GM23338 (cell line): ENCODE data around the gene FIGN. TPM values are rescaled to one million over a fixed set of nuclear protein-coding genes. Genes with fewer than 3 reads are reported as not detected.

Experiments
- ATAC-seq: fragments of 200-7000 bp; cut with Tn5 transposase; 3 replicates; pipeline ENCODE4 v1.9.1; 2020
- DNase-seq: peaks from one replicate; pipeline ENCODE4 v3.0.0-alpha.2; 2015; ENCODE audit warnings: low spot score
- H2AFZ ChIP-seq: fragments of 200-600 bp; sonication (generic); 2 replicates; pipeline ENCODE4 v1.8.0; 2016; ENCODE audit warnings: antibody characterized with exemption, mild to moderate bottlenecking, moderate library complexity
- H3F3A ChIP-seq: fragments of 200-600 bp; sonication (generic); replicated peaks from 2 replicates; pipeline ENCODE4 v1.8.0; 2017; ENCODE audit warnings: antibody characterized with exemption, mixed run types, low read depth
- H3K27ac ChIP-seq: fragments of 200-600 bp; sonication (generic); 2 replicates; pipeline ENCODE4 v1.6.1; 2016; ENCODE audit warnings: low read depth
- H3K27me3 ChIP-seq: fragments of 200-600 bp; sonication (generic); 2 replicates; pipeline ENCODE4 v1.8.0; 2016; ENCODE audit warnings: mild to moderate bottlenecking, mixed run types, moderate library complexity; ENCODE audit not compliant: insufficient read depth
- H3K36me3 ChIP-seq: fragments of 200-600 bp; sonication (generic); 2 replicates; pipeline ENCODE4 v1.8.0; 2016; ENCODE audit warnings: mild to moderate bottlenecking; ENCODE audit not compliant: insufficient read depth
- H3K4me1 ChIP-seq: fragments of 200-600 bp; sonication (generic); 2 replicates; pipeline ENCODE4 v1.8.0; 2016; ENCODE audit warnings: mild to moderate bottlenecking, moderate library complexity; ENCODE audit not compliant: insufficient read depth
- H3K4me2 ChIP-seq: fragments of 200-600 bp; sonication (generic); 2 replicates; pipeline ENCODE4 v1.7.1; 2017; ENCODE audit warnings: mixed run types
- H3K4me3 ChIP-seq: fragments of 200-600 bp; sonication (generic); 2 replicates; pipeline ENCODE4 v1.6.1; 2016; ENCODE audit warnings: mixed run types
- H3K79me2 ChIP-seq: fragments of 200-600 bp; sonication (generic); replicated peaks from 2 replicates; pipeline ENCODE4 v1.8.0; 2017; ENCODE audit warnings: mild to moderate bottlenecking; ENCODE audit not compliant: insufficient read depth
- H3K9me2 ChIP-seq: fragments of 200-600 bp; sonication (generic); 2 replicates; pipeline ENCODE4 v1.8.0; 2017; ENCODE audit not compliant: insufficient read depth
- H4K20me1 ChIP-seq: fragments of 200-600 bp; sonication (generic); replicated peaks from 2 replicates; pipeline ENCODE4 v1.8.0; 2017; ENCODE audit warnings: mild to moderate bottlenecking; ENCODE audit not compliant: insufficient read depth
- H3K27ac Mint-ChIP-seq: 2 replicates; pipeline ENCODE4 v1.8.0; 2020; ENCODE audit warnings: inconsistent platforms, mild to moderate bottlenecking, moderate library complexity, mixed read lengths
- H3K27me3 Mint-ChIP-seq: 3 replicates; pipeline ENCODE4 v1.8.0; 2022; ENCODE audit warnings: low read depth, mild to moderate bottlenecking, moderate library complexity, mixed read lengths, inconsistent platforms; ENCODE audit not compliant: insufficient read depth, poor library complexity
- H3K36me3 Mint-ChIP-seq: 3 replicates; pipeline ENCODE4 v1.8.0; 2021; ENCODE audit warnings: low read depth, mild to moderate bottlenecking, inconsistent platforms, moderate library complexity, mixed read lengths
- H3K4me1 Mint-ChIP-seq: 3 replicates; pipeline ENCODE4 v1.8.0; 2020; ENCODE audit warnings: mild to moderate bottlenecking, inconsistent platforms, mixed read lengths
- H3K4me3 Mint-ChIP-seq: 3 replicates; pipeline ENCODE4 v1.8.0; 2021; ENCODE audit warnings: moderate library complexity, mild to moderate bottlenecking, inconsistent platforms, mixed read lengths
- H3K9me3 Mint-ChIP-seq: 3 replicates; pipeline ENCODE4 v1.8.0; 2020; ENCODE audit warnings: moderate library complexity, mild to moderate bottlenecking, inconsistent platforms, mixed read lengths
- CREB1 ChIP-seq: fragments of 250-450 bp; sonication (Bioruptor Pico); IDR thresholded peaks from 2 replicates; pipeline ENCODE4 v1.5.0; 2020; ENCODE audit warnings: low read depth, mild to moderate bottlenecking, moderate library complexity
- EZH2 ChIP-seq: fragments of 200-600 bp; sonication (generic); IDR thresholded peaks from one replicate; pipeline ENCODE4 v1.8.0; 2017; ENCODE audit warnings: antibody characterized with exemption, mild to moderate bottlenecking, low read depth; ENCODE audit not compliant: unreplicated experiment
- EZH2phosphoT487 ChIP-seq: fragments of 200-600 bp; sonication (generic); IDR thresholded peaks from one replicate; pipeline ENCODE4 v1.8.1; 2018; ENCODE audit warnings: antibody characterized with exemption; ENCODE audit not compliant: unreplicated experiment
- JUNB ChIP-seq: IDR thresholded peaks from one replicate; pipeline ENCODE4 v1.6.1; 2016; ENCODE audit warnings: antibody characterized with exemption; ENCODE audit not compliant: unreplicated experiment
- NANOG ChIP-seq: IDR thresholded peaks from 2 replicates; pipeline ENCODE4 v1.6.1; 2016; ENCODE audit warnings: antibody characterized with exemption, borderline replicate concordance
- POLR2AphosphoS5 ChIP-seq: IDR thresholded peaks from 2 replicates; pipeline ENCODE4 v1.6.1; 2016; ENCODE audit warnings: antibody characterized with exemption, low read depth
- REST ChIP-seq: IDR thresholded peaks from one replicate; pipeline ENCODE4 v1.6.1; 2018; ENCODE audit warnings: antibody characterized with exemption; ENCODE audit not compliant: unreplicated experiment
- STAT1 ChIP-seq: IDR thresholded peaks from one replicate; pipeline ENCODE4 v1.6.1; 2016; ENCODE audit warnings: antibody characterized with exemption; ENCODE audit not compliant: unreplicated experiment
- ZNF114 ChIP-seq: fragments of 250-450 bp; sonication (Bioruptor Pico); IDR thresholded peaks from 2 replicates; pipeline ENCODE4 v1.5.0; 2020; ENCODE audit warnings: mild to moderate bottlenecking, moderate library complexity
- ZNF331 ChIP-seq: fragments of 250-450 bp; sonication (Bioruptor Pico); IDR thresholded peaks from 2 replicates; pipeline ENCODE4 v1.5.0; 2020; ENCODE audit warnings: low read depth, mild to moderate bottlenecking, moderate library complexity
- polyA plus RNA-seq: library from polyadenylated mRNA; unstranded; fragments of >200 nt; fragmentation: Nextera tagmentation; extraction: Ambion mirVana; gene quantifications from 2 replicates; pipeline ENCODE4 v1.2.1, GENCODE V29; 2016
- total RNA-seq: library from RNA; depleted of rRNA; stranded (reverse); fragments of >200 nt; shearing (Covaris generic); gene quantifications from 2 replicates; pipeline ENCODE4 v1.2.3, GENCODE V29; 2014
- TF ChIP-seq, protein P1 (sequence below): fragments of 250-450 bp; sonication (Bioruptor Pico); IDR thresholded peaks from 2 replicates; pipeline ENCODE4 v1.5.0; 2020; ENCODE audit warnings: mild to moderate bottlenecking, moderate library complexity

The FIGN gene
- total and polyA plus RNA-seq, 2 experiments from 2014 or later, result 17.2 to 23.6 TPM

GRCh38 chr2:163551616-163552373 lies 184.0 kb downstream of the FIGN start (continued):
- TF ChIP-seq, protein P1, sequence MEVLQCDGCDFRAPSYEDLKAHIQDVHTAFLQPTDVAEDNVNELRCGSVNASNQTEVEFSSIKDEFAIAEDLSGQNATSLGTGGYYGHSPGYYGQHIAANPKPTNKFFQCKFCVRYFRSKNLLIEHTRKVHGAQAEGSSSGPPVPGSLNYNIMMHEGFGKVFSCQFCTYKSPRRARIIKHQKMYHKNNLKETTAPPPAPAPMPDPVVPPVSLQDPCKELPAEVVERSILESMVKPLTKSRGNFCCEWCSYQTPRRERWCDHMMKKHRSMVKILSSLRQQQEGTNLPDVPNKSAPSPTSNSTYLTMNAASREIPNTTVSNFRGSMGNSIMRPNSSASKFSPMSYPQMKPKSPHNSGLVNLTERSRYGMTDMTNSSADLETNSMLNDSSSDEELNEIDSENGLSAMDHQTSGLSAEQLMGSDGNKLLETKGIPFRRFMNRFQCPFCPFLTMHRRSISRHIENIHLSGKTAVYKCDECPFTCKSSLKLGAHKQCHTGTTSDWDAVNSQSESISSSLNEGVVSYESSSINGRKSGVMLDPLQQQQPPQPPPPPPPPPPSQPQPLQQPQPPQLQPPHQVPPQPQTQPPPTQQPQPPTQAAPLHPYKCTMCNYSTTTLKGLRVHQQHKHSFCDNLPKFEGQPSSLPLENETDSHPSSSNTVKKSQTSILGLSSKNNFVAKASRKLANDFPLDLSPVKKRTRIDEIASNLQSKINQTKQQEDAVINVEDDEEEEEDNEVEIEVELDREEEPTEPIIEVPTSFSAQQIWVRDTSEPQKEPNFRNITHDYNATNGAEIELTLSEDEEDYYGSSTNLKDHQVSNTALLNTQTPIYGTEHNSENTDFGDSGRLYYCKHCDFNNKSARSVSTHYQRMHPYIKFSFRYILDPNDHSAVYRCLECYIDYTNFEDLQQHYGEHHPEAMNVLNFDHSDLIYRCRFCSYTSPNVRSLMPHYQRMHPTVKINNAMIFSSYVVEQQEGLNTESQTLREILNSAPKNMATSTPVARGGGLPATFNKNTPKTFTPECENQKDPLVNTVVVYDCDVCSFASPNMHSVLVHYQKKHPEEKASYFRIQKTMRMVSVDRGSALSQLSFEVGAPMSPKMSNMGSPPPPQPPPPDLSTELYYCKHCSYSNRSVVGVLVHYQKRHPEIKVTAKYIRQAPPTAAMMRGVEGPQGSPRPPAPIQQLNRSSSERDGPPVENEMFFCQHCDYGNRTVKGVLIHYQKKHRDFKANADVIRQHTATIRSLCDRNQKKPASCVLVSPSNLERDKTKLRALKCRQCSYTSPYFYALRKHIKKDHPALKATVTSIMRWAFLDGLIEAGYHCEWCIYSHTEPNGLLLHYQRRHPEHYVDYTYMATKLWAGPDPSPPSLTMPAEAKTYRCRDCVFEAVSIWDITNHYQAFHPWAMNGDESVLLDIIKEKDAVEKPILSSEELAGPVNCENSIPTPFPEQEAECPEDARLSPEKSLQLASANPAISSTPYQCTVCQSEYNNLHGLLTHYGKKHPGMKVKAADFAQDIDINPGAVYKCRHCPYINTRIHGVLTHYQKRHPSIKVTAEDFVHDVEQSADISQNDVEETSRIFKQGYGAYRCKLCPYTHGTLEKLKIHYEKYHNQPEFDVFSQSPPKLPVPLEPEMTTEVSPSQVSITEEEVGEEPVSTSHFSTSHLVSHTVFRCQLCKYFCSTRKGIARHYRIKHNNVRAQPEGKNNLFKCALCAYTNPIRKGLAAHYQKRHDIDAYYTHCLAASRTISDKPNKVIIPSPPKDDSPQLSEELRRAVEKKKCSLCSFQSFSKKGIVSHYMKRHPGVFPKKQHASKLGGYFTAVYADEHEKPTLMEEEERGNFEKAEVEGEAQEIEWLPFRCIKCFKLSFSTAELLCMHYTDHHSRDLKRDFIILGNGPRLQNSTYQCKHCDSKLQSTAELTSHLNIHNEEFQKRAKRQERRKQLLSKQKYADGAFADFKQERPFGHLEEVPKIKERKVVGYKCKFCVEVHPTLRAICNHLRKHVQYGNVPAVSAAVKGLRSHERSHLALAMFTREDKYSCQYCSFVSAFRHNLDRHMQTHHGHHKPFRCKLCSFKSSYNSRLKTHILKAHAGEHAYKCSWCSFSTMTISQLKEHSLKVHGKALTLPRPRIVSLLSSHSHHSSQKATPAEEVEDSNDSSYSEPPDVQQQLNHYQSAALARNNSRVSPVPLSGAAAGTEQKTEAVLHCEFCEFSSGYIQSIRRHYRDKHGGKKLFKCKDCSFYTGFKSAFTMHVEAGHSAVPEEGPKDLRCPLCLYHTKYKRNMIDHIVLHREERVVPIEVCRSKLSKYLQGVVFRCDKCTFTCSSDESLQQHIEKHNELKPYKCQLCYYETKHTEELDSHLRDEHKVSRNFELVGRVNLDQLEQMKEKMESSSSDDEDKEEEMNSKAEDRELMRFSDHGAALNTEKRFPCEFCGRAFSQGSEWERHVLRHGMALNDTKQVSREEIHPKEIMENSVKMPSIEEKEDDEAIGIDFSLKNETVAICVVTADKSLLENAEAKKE (CRISPR knock-in tag), result no peak
- TF ChIP-seq NANOG (no peak), STAT1 (no peak), EZH2 (no peak), JUNB (no peak), EZH2phosphoT487 (no peak)

- no peaks in the 10 kb centered on the region for H3K27me3 ChIP-seq
- H3K9me2 ChIP-seq, result no peaks in the 10 kb centered on the region; the same call in 1 of the 2 replicates
- H3K4me2 ChIP-seq, result no peak overlapping the region
- H3K4me3 ChIP-seq, result no peak overlapping the region
- no peaks in the 10 kb centered on the region for H3F3A ChIP-seq
- no peaks in the 10 kb centered on the region for H3K4me1 ChIP-seq
- Mint-ChIP-seq H3K27me3 (no peaks in the 10 kb centered on the region), H3K9me3 (no peaks in the 10 kb centered on the region), H3K4me3 (no peak overlapping the region), H3K36me3 (no peaks in the 10 kb centered on the region), H3K27ac (no peak overlapping the region), H3K4me1 (no peaks in the 10 kb centered on the region)
- no peak overlapping the region for H3K27ac ChIP-seq
- DNase-seq (no peak), ATAC-seq (no peak)
- H4K20me1 ChIP-seq, result no peaks in the 10 kb centered on the region
- H3K36me3 ChIP-seq, result no peaks in the 10 kb centered on the region
- no peaks in the 10 kb centered on the region for H3K79me2 ChIP-seq
- H2AFZ ChIP-seq, result no peak overlapping the region
- TF ChIP-seq REST (no peak), ZNF114 (CRISPR knock-in tag) (no peak), CREB1 (no peak), POLR2AphosphoS5 (no peak), ZNF331 (CRISPR knock-in tag) (no peak), STAT1 (no peak)
Observed at GRCh38 chr2:163548970-163549369, 186.8 kb downstream of the FIGN start.
